SK-MEL-5 (cell line): ENCODE data around the gene FAM89B. TPM values are rescaled to one million over a fixed set of nuclear protein-coding genes. Genes with fewer than 3 reads are reported as not detected.
"Not testable (repeated sequence)": the region's sequence is repeated elsewhere in the genome, so short reads cannot be mapped to it uniquely, and the experiment has no call there.

Experiments
- DNase-seq: peaks from one replicate; pipeline ENCODE4 v3.0.0-alpha.2; 2016; ENCODE audit warnings: low read depth, low spot score
- in situ Hi-C: cut with HindIII; loops from 2 replicates; pipeline ENCODE4 v1.10.0; 2016; ENCODE audit warnings: low sequenced_read_pairs, high pct_unique_total_duplicates, low pct_unique_long_range_greater_than_20kb
- total RNA-seq: library from RNA; depleted of rRNA; stranded (reverse); fragments of >200 nt; shearing (Covaris generic); gene quantifications from 2 replicates; pipeline ENCODE4 v1.2.3, GENCODE V29; 2014

FAM89B gene
- total RNA-seq, 1 experiment from 2014 or later, result 13.2 TPM

DNA sequence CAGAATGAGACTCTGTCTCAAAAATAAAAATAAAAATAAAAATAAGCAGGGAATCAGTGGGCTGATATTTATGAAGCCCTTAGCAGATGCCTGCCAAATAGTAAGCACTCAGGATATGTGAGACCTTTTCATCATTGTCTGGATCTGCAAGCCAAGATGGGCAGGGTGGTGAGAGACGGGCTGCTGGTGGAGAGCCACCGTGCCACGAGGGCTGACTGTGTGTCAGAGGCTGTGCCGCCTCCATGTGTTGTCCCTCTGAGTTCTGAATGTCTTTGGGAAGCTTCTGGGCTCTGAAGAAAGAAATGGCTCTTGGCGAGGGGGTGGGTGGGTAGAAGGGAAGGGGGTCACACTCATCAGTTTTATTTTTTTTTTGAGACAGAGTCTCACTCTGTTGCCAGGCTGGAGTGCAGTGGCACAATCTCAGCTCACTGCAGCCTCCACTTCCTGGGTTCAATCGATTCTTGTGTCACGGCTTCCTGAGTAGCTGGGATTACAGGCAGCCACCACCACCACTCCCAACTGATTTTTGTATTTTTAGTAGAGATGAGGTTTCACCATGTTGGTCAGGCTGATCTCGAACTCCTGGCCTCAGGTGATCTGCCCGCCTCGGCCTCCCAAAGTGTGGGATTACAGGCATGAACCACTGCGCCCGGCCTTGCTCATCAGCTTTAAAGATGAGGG is 7.3 kb upstream of the FAM89B start:
- DNase-seq, in situ Hi-C loops: not testable (repeated sequence)

DNA sequence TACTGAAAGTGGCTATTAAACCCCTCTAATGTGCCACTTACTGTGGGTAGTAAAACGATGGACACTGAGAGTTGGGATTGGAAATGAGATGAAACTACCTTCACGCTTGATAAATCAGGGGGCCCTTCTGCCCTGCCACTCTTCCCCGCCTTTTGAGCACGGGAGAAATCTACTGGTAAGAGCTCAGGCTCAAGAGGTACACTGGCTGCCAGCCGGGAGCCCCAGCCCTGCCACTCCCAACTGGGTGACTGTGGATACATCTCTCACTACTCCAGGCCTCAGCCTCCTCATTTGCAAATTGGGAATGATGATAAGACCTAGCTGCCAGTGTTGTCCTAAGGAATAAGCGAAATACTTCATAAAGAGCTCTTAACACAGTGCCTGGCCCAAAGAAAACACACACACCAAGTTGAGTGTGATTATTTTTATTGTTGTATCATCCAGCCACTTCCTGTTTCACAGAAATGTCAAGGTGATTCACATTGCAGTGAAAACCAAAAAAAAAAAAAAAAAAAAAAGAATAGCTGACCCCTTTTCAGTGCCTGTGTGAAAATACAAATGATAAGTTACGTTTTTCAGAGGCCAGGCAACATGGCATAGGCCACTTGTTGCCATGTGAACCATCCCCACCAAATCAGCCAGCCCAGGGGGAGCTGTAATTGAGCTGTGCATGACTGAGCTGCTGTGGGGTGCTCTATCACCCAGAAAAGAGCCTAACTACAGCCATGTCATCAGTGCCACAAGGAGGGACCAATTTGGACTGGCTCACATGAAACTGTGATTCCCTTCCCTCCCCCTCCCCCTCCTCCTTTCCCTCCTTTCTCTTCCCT is 6.5 kb upstream of the FAM89B start:
- in situ Hi-C loops, result no loop called here
- no peak for DNase-seq

- no peak for DNase-seq
- in situ Hi-C loops, result no loop called here
Measured at GRCh38 chr11:65569164-65569972, 3.0 kb upstream of the FAM89B start.

- in situ Hi-C loops, result no loop called here
Measured at GRCh38 chr11:65569973-65570918, 2.1 kb upstream of the FAM89B start, which contains the start of gene ZNRD2. Gene ZNRD2, plus strand, starts transcription at chr11:65570477. Its CDS starts 15 bp downstream, at chr11:65570492.

GRCh38 chr11:65571420-65571819 is 918 bp upstream of the FAM89B start:
- DNase-seq, result no peak
- in situ Hi-C loops, result no loop called here

More at GRCh38 chr11:65569973-65570918, 2.1 kb upstream of the FAM89B start, which contains the start of gene ZNRD2:
- peak; percentile 96 for DNase-seq

- in situ Hi-C loops, result no loop called here
- DNase-seq, result peak; percentile 49
Measured at GRCh38 chr11:65571940-65572339, 398 bp upstream of the FAM89B start.

GRCh38 chr11:65573391-65574079 is 1.2 kb downstream of the FAM89B start:
- in situ Hi-C loops, result no loop called here
- no peak for DNase-seq

GRCh38 chr11:65574109-65574810 is 1.9 kb downstream of the FAM89B start:
- in situ Hi-C loops, result no loop called here
- peak; percentile 74 for DNase-seq

GRCh38 chr11:65574811-65575567 is 2.7 kb downstream of the FAM89B start:
- no peak for DNase-seq

DNA sequence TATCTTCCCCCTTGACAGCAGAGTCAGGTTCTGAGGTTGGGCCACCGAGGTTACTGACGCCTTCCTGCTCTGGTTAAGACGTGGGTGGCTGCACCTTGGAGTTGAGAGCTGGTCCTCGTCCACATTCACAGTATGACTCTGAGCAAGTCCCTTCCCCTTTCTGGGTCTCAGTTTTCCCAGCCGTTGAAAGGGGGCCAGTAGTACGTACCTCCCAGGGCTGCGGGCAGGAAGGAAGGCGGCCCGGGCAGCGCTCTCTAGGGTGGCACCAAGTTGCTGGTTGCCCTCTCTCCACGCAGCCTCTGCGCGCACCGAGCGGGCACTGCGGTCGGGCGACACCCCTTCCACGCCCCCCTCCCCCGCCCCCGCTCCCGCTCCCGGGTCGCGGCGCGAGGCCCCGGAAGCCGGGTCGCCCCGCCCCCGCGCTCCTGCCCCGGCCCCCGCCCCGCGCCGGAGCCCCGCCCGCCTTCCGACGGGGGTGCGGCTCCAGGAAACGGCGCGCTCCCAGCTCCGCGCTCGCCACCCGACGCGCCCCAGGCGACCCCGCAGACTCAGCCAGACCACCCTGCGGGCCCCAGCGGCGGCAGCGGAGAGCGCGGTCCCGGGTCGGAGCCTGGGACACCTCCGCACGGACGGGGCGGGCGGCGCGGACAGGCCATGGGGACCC is 3.4 kb downstream of the FAM89B start, which contains the start of gene EHBP1L1:
TSS of gene EHBP1L1 (plus strand) at position 486 of the 664 bp plus-strand sequence. CDS start 250 bp downstream, outside the sequence.
- in situ Hi-C loops, result no loop called here
- DNase-seq, result peak; percentile 43

More at GRCh38 chr11:65574811-65575567, 2.7 kb downstream of the FAM89B start:
- in situ Hi-C loops, result no loop called here

DNA sequence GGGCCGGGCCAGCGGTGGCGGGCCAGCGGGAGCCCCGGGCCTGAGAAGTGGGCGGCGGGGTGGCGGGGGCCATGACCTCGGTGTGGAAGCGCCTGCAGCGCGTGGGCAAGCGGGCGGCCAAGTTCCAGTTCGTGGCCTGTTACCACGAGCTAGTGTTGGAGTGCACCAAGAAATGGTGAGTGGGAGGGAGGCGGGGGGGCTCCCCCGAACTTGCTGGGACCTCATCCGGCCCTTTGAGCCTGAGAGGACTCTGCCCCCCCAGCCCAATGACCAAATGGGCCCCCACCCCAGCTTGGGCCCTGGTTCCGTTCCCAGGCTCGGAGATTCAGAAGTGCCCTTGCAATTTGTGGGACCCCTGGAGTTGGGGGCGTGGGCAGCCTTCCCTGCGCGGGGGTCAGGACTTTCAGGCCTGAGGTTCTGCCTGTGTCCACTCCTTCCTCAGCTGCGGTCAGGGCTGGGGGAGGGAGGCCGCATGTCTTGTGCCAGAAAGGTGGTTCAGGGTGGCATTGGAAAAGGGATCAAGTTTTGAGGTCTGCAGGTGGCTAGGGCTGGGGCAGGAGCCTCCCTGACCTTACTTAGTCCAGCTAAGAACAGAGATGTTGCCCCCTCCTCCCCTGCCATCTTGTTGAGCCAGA is 4.0 kb downstream of the FAM89B start:
- no peak for DNase-seq
- in situ Hi-C loops, result no loop called here

DNA sequence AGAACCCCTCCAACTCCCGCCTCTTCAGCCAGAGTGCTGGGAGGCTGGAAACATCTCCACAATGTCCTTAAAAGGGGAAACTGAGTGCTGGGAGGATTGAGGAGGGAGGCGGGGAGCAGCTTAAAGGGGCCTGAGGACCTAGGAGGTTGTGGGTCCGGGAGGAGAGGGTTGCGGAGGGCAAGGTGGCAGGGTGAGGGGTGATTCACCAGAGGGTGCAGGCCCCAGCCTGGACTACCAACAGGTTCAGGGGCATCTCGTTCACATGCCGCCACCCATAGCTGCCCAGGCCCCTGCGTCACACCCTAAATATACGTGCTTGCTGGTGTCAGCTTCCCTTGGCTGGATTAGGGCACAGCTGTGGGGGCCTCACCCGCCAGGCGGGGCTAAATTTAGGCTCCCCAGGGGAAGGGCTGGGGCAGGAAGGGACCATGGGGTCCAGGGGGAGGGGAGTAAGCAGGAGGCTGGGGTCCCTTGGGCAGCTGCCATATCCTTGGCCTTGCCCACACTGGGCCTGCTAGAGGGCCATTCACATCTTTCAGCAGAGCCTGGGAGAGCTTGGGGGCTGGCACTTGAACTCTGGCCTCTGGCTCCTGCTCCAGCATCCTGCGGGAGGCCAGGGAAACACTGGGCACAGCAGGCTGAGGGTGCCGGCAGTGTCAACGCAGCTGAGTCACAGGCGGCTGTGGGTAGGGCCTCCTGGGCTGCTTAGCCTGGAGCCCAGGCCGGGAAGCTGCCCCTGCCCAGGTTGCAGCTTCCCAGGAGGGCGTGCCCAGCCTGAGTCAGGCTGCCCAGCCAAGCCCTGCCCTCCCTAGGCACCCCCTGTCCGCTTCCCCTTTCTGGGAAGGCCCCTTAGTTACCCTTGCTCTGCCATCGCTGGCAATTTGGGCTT is 4.8 kb downstream of the FAM89B start:
- in situ Hi-C loops, result no loop called here
- no peak for DNase-seq

- in situ Hi-C loops, result no loop called here
- DNase-seq, result no peak
Measured at GRCh38 chr11:65577756-65578109, 5.4 kb downstream of the FAM89B start.
